Liver (tissue), 9 donors: ENCODE results near the gene MAPRE3. TPM values are rescaled to one million over a fixed set of nuclear protein-coding genes. Genes with fewer than 3 reads are reported as not detected.

ENCODE experiments used
- DNase-seq: peaks from one replicate; pipeline ENCODE4 v3.0.0-alpha.2; 2017; ENCODE audit warnings: low spot score
- H3K27ac ChIP-seq, 2 donors: one replicate each; pipeline ENCODE4 v1.7.0; 2013; ENCODE audit warnings: inconsistent platforms in 2 of 2, low read length in 2 of 2, control low read depth in 1 of 2, low read depth in 1 of 2, mild to moderate bottlenecking in 1 of 2
- H3K27me3 ChIP-seq, 4 donors: one replicate each; pipeline versions ENCODE4 v1.6.1 to v1.7.0; 2013; ENCODE audit warnings: low read length in 3 of 4, inconsistent platforms in 1 of 4, mild to moderate bottlenecking in 1 of 4, moderate library complexity in 1 of 4; ENCODE audit not compliant: control insufficient read depth in 4 of 4, insufficient read depth in 4 of 4
- H3K36me3 ChIP-seq, 4 donors: one replicate each; pipeline versions ENCODE4 v1.6.1 to v1.7.0; 2013; ENCODE audit warnings: low read length in 3 of 4, mild to moderate bottlenecking in 3 of 4, low read depth in 1 of 4, moderate library complexity in 1 of 4; ENCODE audit not compliant: control insufficient read depth in 4 of 4, insufficient read depth in 3 of 4
- H3K4me1 ChIP-seq, 4 donors: one replicate each; pipeline versions ENCODE4 v1.6.1 to v1.7.0; 2013; ENCODE audit warnings: low read length in 3 of 4, mild to moderate bottlenecking in 3 of 4, moderate library complexity in 1 of 4; ENCODE audit not compliant: control insufficient read depth in 4 of 4, insufficient read depth in 4 of 4
- H3K4me3 ChIP-seq, 3 donors: one replicate each; pipeline versions ENCODE4 v1.6.1 to v1.7.0; 2013; ENCODE audit warnings: low read length in 3 of 3, control low read depth in 1 of 3, low read depth in 1 of 3, mild to moderate bottlenecking in 1 of 3
- H3K9ac ChIP-seq, 2 donors: one replicate each; pipeline ENCODE4 v1.7.0; 2013; ENCODE audit warnings: low read length in 2 of 2, mild to moderate bottlenecking in 2 of 2, moderate library complexity in 2 of 2, control low read depth in 1 of 2, low read depth in 1 of 2
- H3K9me3 ChIP-seq, 4 donors: one replicate each; pipeline versions ENCODE4 v1.6.1 to v1.7.0; 2013; ENCODE audit warnings: low read length in 3 of 4; ENCODE audit not compliant: control insufficient read depth in 4 of 4
- ATF3 ChIP-seq: IDR thresholded peaks from 2 replicates; pipeline ENCODE4 v1.6.1; 2016; ENCODE audit warnings: antibody characterized with exemption
- CTCF ChIP-seq: fragments of 150-350 bp; IDR thresholded peaks from 2 replicates; pipeline ENCODE4 v1.5.1; 2017; ENCODE audit warnings: improper control_type of control experiment, low read depth, low read length; ENCODE audit not compliant: missing input control
- EGR1 ChIP-seq, 2 donors: IDR thresholded peaks; 2 replicates each; pipeline ENCODE4 v1.6.1; 2016 to 2018; ENCODE audit warnings: antibody characterized with exemption in 2 of 2, low read depth in 2 of 2
- FOXA1 ChIP-seq: IDR thresholded peaks from 2 replicates; pipeline ENCODE4 v1.6.1; 2016; ENCODE audit warnings: antibody characterized with exemption
- FOXA2 ChIP-seq: IDR thresholded peaks from 2 replicates; pipeline ENCODE4 v1.6.1; 2016; ENCODE audit warnings: antibody characterized with exemption
- GABPA ChIP-seq, 2 donors: IDR thresholded peaks in 1 of 2; conservative IDR thresholded peaks in 1 of 2; 2 replicates each; pipeline ENCODE4 v1.6.1; 2016; ENCODE audit warnings: antibody characterized with exemption in 2 of 2, mild to moderate bottlenecking in 1 of 2, moderate library complexity in 1 of 2
- HNF4A ChIP-seq, 2 donors: conservative IDR thresholded peaks; 2 replicates each; pipeline ENCODE4 v1.6.1; 2016; ENCODE audit warnings: antibody characterized with exemption in 2 of 2, mild to moderate bottlenecking in 2 of 2
- HNF4G ChIP-seq: IDR thresholded peaks from 2 replicates; pipeline ENCODE4 v1.6.1; 2016; ENCODE audit warnings: antibody characterized with exemption
- JUND ChIP-seq, 2 donors: IDR thresholded peaks; 2 replicates each; pipeline ENCODE4 v1.6.1; 2016; ENCODE audit warnings: antibody characterized with exemption in 2 of 2
- NR2F2 ChIP-seq: IDR thresholded peaks from 2 replicates; pipeline ENCODE4 v1.6.1; 2016; ENCODE audit warnings: antibody characterized with exemption
- RAD21 ChIP-seq, 2 donors: IDR thresholded peaks; 2 replicates each; pipeline ENCODE4 v1.6.1; 2016; ENCODE audit warnings: antibody characterized with exemption in 2 of 2, mild to moderate bottlenecking in 2 of 2
- REST ChIP-seq: IDR thresholded peaks from 2 replicates; pipeline ENCODE4 v1.6.1; 2016; ENCODE audit warnings: antibody characterized with exemption, mild to moderate bottlenecking
- RXRA ChIP-seq, 2 donors: IDR thresholded peaks; 2 replicates each; pipeline ENCODE4 v1.6.1; 2017 to 2018; ENCODE audit warnings: antibody characterized with exemption in 2 of 2, mild to moderate bottlenecking in 1 of 2
- SP1 ChIP-seq: IDR thresholded peaks from 2 replicates; pipeline ENCODE4 v1.6.1; 2018; ENCODE audit warnings: antibody characterized with exemption, mild to moderate bottlenecking
- TAF1 ChIP-seq: conservative IDR thresholded peaks from 2 replicates; pipeline ENCODE4 v1.6.1; 2016; ENCODE audit warnings: antibody characterized with exemption, mild to moderate bottlenecking
- YY1 ChIP-seq: IDR thresholded peaks from 2 replicates; pipeline ENCODE4 v1.6.1; 2016; ENCODE audit warnings: antibody characterized with exemption, mild to moderate bottlenecking
- WGBS: extraction: QIAGEN DNeasy Blood & Tissue Kit; methylation state at CpG from one replicate; pipeline ENCODE4 v1.1.7; 2013; 5-methylcytosine and 5-hydroxymethylcytosine counted together
- polyA plus RNA-seq, 2 donors: library from polyadenylated mRNA; stranded (reverse) in 1 of 2; unstranded in 1 of 2; fragments of 200-250 nt in 1 of 2; fragments of >200 nt in 1 of 2; fragmentation: Nextera tagmentation in 1 of 2; extraction: Ambion mirVana in 1 of 2; gene quantifications; one replicate each; pipeline versions ENCODE4 v1.2.1 to v1.2.3, GENCODE V29; 2013 to 2015
- total RNA-seq, 2 donors: library from RNA; depleted of rRNA; stranded (reverse); fragments of >200 nt; gene quantifications; one replicate each; pipeline ENCODE4 v1.2.3, GENCODE V29; 2014
- TF ChIP-seq, protein P1 (sequence below): IDR thresholded peaks from 2 replicates; pipeline ENCODE4 v1.6.1; 2016; ENCODE audit warnings: antibody characterized with exemption
- TF ChIP-seq, protein P2 (sequence below): IDR thresholded peaks from 2 replicates; pipeline ENCODE4 v1.6.1; 2016; ENCODE audit warnings: antibody characterized with exemption
- donor health status: healthy.
- donor health status: healthy.
- donor health status: healthy.
- donor health status: healthy.
- donor health status: healthy.

Gene MAPRE3
- total and polyA plus RNA-seq, 4 donors = 1.0 to 15.8 (median 9.8) TPM

- Histone ChIP-seq H3K4me3 (no peak overlapping the region), H3K27me3 (no peaks in the 10 kb centered on the region), H3K27ac (no peak overlapping the region), H3K9ac (no peak overlapping the region), H3K36me3 (no peaks in the 10 kb centered on the region), H3K9me3 (no peaks in the 10 kb centered on the region), H3K4me1 (peaks cover 2 to 7% (median 4%) of the 10 kb centered on the region in 4 donors)
- DNase-seq = no peak
- 88% methylated on average over 10 of the region's 10 CpGs for WGBS
- TF ChIP-seq JUND (IDR thresholded peaks at IDR 0.05) (no peak), ATF3 (no peak), FOXA1 (no peak), SP1 (no peak), TAF1 (no peak), REST (no peak), GABPA (IDR thresholded peaks at IDR 0.05 in 1 of 2, conservative IDR thresholded peaks at IDR 0.05 in 1 of 2) (no peak), RAD21 (IDR thresholded peaks at IDR 0.05) (no peak), YY1 (no peak), RXRA (IDR thresholded peaks at IDR 0.05) (no peak), HNF4G (no peak), HNF4A (conservative IDR thresholded peaks at IDR 0.05) (no peak), NR2F2 (no peak), FOXA2 (no peak), EGR1 (IDR thresholded peaks at IDR 0.05; ENCODE audit: low read depth in 2 of 2) (no peak), CTCF (no peak)
- TF ChIP-seq, protein P1, sequence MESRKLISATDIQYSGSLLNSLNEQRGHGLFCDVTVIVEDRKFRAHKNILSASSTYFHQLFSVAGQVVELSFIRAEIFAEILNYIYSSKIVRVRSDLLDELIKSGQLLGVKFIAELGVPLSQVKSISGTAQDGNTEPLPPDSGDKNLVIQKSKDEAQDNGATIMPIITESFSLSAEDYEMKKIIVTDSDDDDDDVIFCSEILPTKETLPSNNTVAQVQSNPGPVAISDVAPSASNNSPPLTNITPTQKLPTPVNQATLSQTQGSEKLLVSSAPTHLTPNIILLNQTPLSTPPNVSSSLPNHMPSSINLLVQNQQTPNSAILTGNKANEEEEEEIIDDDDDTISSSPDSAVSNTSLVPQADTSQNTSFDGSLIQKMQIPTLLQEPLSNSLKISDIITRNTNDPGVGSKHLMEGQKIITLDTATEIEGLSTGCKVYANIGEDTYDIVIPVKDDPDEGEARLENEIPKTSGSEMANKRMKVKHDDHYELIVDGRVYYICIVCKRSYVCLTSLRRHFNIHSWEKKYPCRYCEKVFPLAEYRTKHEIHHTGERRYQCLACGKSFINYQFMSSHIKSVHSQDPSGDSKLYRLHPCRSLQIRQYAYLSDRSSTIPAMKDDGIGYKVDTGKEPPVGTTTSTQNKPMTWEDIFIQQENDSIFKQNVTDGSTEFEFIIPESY = no peak
- TF ChIP-seq, protein P2, sequence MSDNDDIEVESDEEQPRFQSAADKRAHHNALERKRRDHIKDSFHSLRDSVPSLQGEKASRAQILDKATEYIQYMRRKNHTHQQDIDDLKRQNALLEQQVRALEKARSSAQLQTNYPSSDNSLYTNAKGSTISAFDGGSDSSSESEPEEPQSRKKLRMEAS = no peak
Measured at GRCh38 chr2:26997394-26997793, 27.0 kb downstream of the MAPRE3 start.
